H9 (cell line): Measurements from ENCODE around the gene RBKS. TPM values are rescaled to one million over a fixed set of nuclear protein-coding genes. Genes with fewer than 3 reads are reported as not detected.

ENCODE experiments used
- DNase-seq: peaks from one replicate; pipeline ENCODE4 v3.0.0-alpha.2; 2017
- H2AFZ ChIP-seq: one replicate; pipeline ENCODE4 v1.6.1; 2013; ENCODE audit warnings: mild to moderate bottlenecking, low read length, control low read depth, moderate library complexity
- H2AK5ac ChIP-seq: 2 replicates; pipeline ENCODE4 v1.6.1; 2013; ENCODE audit warnings: low read length, control low read depth, mixed read lengths; ENCODE audit not compliant: insufficient read length
- H2BK120ac ChIP-seq: one replicate; pipeline ENCODE4 v1.6.1; 2013; ENCODE audit warnings: low read depth, mild to moderate bottlenecking, low read length, control low read depth, inconsistent platforms; ENCODE audit not compliant: poor library complexity, severe bottlenecking
- H2BK12ac ChIP-seq: 2 replicates; pipeline ENCODE4 v1.6.1; 2013; ENCODE audit warnings: low read length, control low read depth, mixed read lengths, low read depth; ENCODE audit not compliant: insufficient read length
- H2BK15ac ChIP-seq: 2 replicates; pipeline ENCODE4 v1.6.1; 2013; ENCODE audit warnings: low read depth, low read length, control low read depth
- H2BK20ac ChIP-seq: one replicate; pipeline ENCODE4 v1.6.1; 2013; ENCODE audit warnings: low read depth, mild to moderate bottlenecking, low read length, control low read depth, inconsistent platforms; ENCODE audit not compliant: poor library complexity, severe bottlenecking
- H2BK5ac ChIP-seq: 2 replicates; pipeline ENCODE4 v1.6.1; 2013; ENCODE audit warnings: low read length, control low read depth, mixed read lengths; ENCODE audit not compliant: insufficient read length
- H3K14ac ChIP-seq: 2 replicates; pipeline ENCODE4 v1.6.1; 2013; ENCODE audit warnings: low read length, control low read depth; ENCODE audit not compliant: insufficient read depth
- H3K18ac ChIP-seq: 2 replicates; pipeline ENCODE4 v1.6.1; 2013; ENCODE audit warnings: low read depth, mild to moderate bottlenecking, mixed read lengths, low read length, control low read depth; ENCODE audit not compliant: insufficient read length
- H3K23ac ChIP-seq: 2 replicates; pipeline ENCODE4 v1.6.1; 2013; ENCODE audit warnings: low read length, control low read depth, mixed read lengths, low read depth; ENCODE audit not compliant: insufficient read length
- H3K23me2 ChIP-seq: 2 replicates; pipeline ENCODE4 v1.6.1; 2013; ENCODE audit warnings: low read depth, mild to moderate bottlenecking, mixed read lengths, low read length, control low read depth; ENCODE audit not compliant: insufficient read length, poor library complexity, severe bottlenecking
- H3K27ac ChIP-seq: 2 replicates; pipeline ENCODE4 v1.5.1; 2013; ENCODE audit warnings: low read length, control low read depth, mixed read lengths, low read depth; ENCODE audit not compliant: insufficient read length
- H3K27me3 ChIP-seq: 2 replicates; pipeline ENCODE4 v1.6.1; 2013; ENCODE audit warnings: low read length, control low read depth, inconsistent platforms; ENCODE audit not compliant: insufficient read depth
- H3K4ac ChIP-seq: 2 replicates; pipeline ENCODE4 v1.6.1; 2013; ENCODE audit warnings: low read depth, mild to moderate bottlenecking, control low read depth, inconsistent platforms, low read length, moderate library complexity
- H3K4me1 ChIP-seq: 2 replicates; pipeline ENCODE4 v1.6.1; 2013; ENCODE audit warnings: low read length, control low read depth, inconsistent platforms; ENCODE audit not compliant: insufficient read depth
- H3K4me2 ChIP-seq: 2 replicates; pipeline ENCODE4 v1.6.1; 2013; ENCODE audit warnings: low read length, control low read depth, mixed read lengths; ENCODE audit not compliant: insufficient read length, insufficient read depth
- H3K56ac ChIP-seq: 2 replicates; pipeline ENCODE4 v1.6.1; 2013; ENCODE audit warnings: low read depth, mild to moderate bottlenecking, mixed read lengths, low read length, control low read depth; ENCODE audit not compliant: insufficient read length
- H3K79me1 ChIP-seq: 2 replicates; pipeline ENCODE4 v1.6.1; 2013; ENCODE audit warnings: low read depth, mild to moderate bottlenecking, moderate library complexity, low read length, control low read depth, inconsistent platforms; ENCODE audit not compliant: insufficient read depth, poor library complexity, severe bottlenecking
- H3K79me2 ChIP-seq: 2 replicates; pipeline ENCODE4 v1.6.1; 2013; ENCODE audit warnings: low read length, control low read depth, inconsistent platforms; ENCODE audit not compliant: insufficient read depth
- H3K9ac ChIP-seq: 2 replicates; pipeline ENCODE4 v1.6.1; 2013; ENCODE audit warnings: low read length, control low read depth, mixed read lengths; ENCODE audit not compliant: insufficient read length; ENCODE audit errors: extremely low read depth
- H3K9me3 ChIP-seq: one replicate; pipeline ENCODE4 v1.6.1; 2013; ENCODE audit warnings: low read depth, low read length, inconsistent platforms; ENCODE audit not compliant: control insufficient read depth
- H3T11ph ChIP-seq: one replicate; pipeline ENCODE4 v1.6.1; 2013; ENCODE audit warnings: mild to moderate bottlenecking, low read length, control low read depth, inconsistent platforms
- H4K20me1 ChIP-seq: one replicate; pipeline ENCODE4 v1.6.1; 2013; ENCODE audit not compliant: control insufficient read depth, insufficient read length, insufficient read depth
- H4K5ac ChIP-seq: 2 replicates; pipeline ENCODE4 v1.6.1; 2013; ENCODE audit warnings: low read depth, mild to moderate bottlenecking, mixed read lengths, low read length, control low read depth; ENCODE audit not compliant: insufficient read length
- H4K8ac ChIP-seq: replicated peaks from 2 replicates; pipeline ENCODE4 v1.6.1; 2013; ENCODE audit warnings: low read length, control low read depth, mixed read lengths, low read depth; ENCODE audit not compliant: insufficient read length
- H4K91ac ChIP-seq: 2 replicates; pipeline ENCODE4 v1.6.1; 2013; ENCODE audit warnings: low read depth, mild to moderate bottlenecking, moderate library complexity, mixed read lengths, low read length, control low read depth; ENCODE audit not compliant: insufficient read length
- H3K27ac Mint-ChIP-seq, 3 experiments: 2 replicates in 2 of 3; 3 replicates in 1 of 3; pipeline ENCODE4 v1.8.0; 2020 to 2021; ENCODE audit warnings: mixed read lengths in 3 of 3, mild to moderate bottlenecking in 1 of 3, moderate library complexity in 1 of 3
- H3K27me3 Mint-ChIP-seq: 2 replicates; pipeline ENCODE4 v1.8.0; 2021; ENCODE audit warnings: low read depth, mild to moderate bottlenecking, moderate library complexity, mixed read lengths
- H3K36me3 Mint-ChIP-seq, 3 experiments: 2 replicates in 2 of 3; 3 replicates in 1 of 3; pipeline ENCODE4 v1.8.0; 2020 to 2021; ENCODE audit warnings: low read depth in 3 of 3, mixed read lengths in 3 of 3; ENCODE audit not compliant: insufficient read depth in 1 of 3
- H3K4me1 Mint-ChIP-seq, 2 experiments: 2 replicates each; pipeline ENCODE4 v1.8.0; 2020; ENCODE audit warnings: mixed read lengths in 2 of 2
- H3K4me3 Mint-ChIP-seq, 2 experiments: 2 replicates in 1 of 2; 3 replicates in 1 of 2; pipeline ENCODE4 v1.8.0; 2020 to 2021; ENCODE audit warnings: mild to moderate bottlenecking in 2 of 2, mixed read lengths in 2 of 2, moderate library complexity in 1 of 2
- H3K9me3 Mint-ChIP-seq, 2 experiments: 2 replicates in 1 of 2; 3 replicates in 1 of 2; pipeline ENCODE4 v1.8.0; 2020; ENCODE audit warnings: mild to moderate bottlenecking in 2 of 2, mixed read lengths in 2 of 2, moderate library complexity in 1 of 2
- CTCF ChIP-seq: fragments of 200-600 bp; sonication (generic); conservative IDR thresholded peaks from 3 replicates; pipeline ENCODE4 v1.8.0; 2021; ENCODE audit warnings: antibody characterized with exemption, mild to moderate bottlenecking
- WGBS: extraction: QIAGEN DNeasy Blood & Tissue Kit; methylation state at CpG from one replicate; pipeline ENCODE4 v1.1.7; 2013; ENCODE audit warnings: missing lambda C conversion rate, low lambda C conversion rate, mixed read lengths; ENCODE audit not compliant: insufficient read length; ENCODE audit errors: extremely low coverage; 5-methylcytosine and 5-hydroxymethylcytosine counted together
- total RNA-seq: library from RNA; stranded (reverse); gene quantifications from 2 replicates; pipeline ENCODE4 v1.2.1, GENCODE V29; 2021

Gene RBKS
- total RNA-seq, 1 experiment from 2014 or later: 2.3 TPM

- H3K4me1 ChIP-seq: no peaks in the 10 kb centered on the region
- H3K4me3 Mint-ChIP-seq: peak overlapping the region; percentile 98; a peak in 4 of 5 replicates
- H2BK5ac ChIP-seq: no peak overlapping the region
- H2BK15ac ChIP-seq: no peak overlapping the region
- no peak overlapping the region for H2AFZ ChIP-seq
- H2AK5ac ChIP-seq: no peak overlapping the region
- H2BK12ac ChIP-seq: no peak overlapping the region
- no peak for TF ChIP-seq CTCF
- no peak for DNase-seq
- H4K20me1 ChIP-seq: no peaks in the 10 kb centered on the region
- no peak overlapping the region for H3K27ac ChIP-seq
- no CpG with 5 or more reads among the region's 5 CpGs for WGBS
- no peaks in the 10 kb centered on the region for H3K23me2 ChIP-seq
- H4K8ac ChIP-seq: no peak overlapping the region
- no peak overlapping the region for H3K4me2 ChIP-seq
- no peak overlapping the region for H4K91ac ChIP-seq
- H3K9me3 ChIP-seq: no peaks in the 10 kb centered on the region
- H3K79me1 ChIP-seq: no peaks in the 10 kb centered on the region
- H3K9ac ChIP-seq: no peak overlapping the region
- H3K9me3 Mint-ChIP-seq: no peaks in the 10 kb centered on the region
- no peak overlapping the region for H2BK20ac ChIP-seq
- no peaks in the 10 kb centered on the region for H3K27me3 Mint-ChIP-seq
- no peak overlapping the region for H3K23ac ChIP-seq
- H4K5ac ChIP-seq: no peak overlapping the region
- peak overlapping the region in 1 of 3 experiments; percentile 98; a peak in 2 of 7 replicates for H3K27ac Mint-ChIP-seq
- H3K27me3 ChIP-seq: no peaks in the 10 kb centered on the region
- H3K14ac ChIP-seq: no peak overlapping the region
- peaks cover 0 to 14% (median under 1%) of the 10 kb centered on the region in 3 experiments; a peak in 3 of 7 replicates for H3K36me3 Mint-ChIP-seq
- H3K18ac ChIP-seq: no peak overlapping the region
- H2BK120ac ChIP-seq: no peak overlapping the region
- peaks cover 6 to 10% of the 10 kb centered on the region in 2 experiments for H3K4me1 Mint-ChIP-seq
- no peaks in the 10 kb centered on the region for H3K79me2 ChIP-seq
- H3K56ac ChIP-seq: no peak overlapping the region
- no peak overlapping the region for H3T11ph ChIP-seq
- no peak overlapping the region for H3K4ac ChIP-seq
Measured at GRCh38 chr2:27891673-27892105, 1.5 kb upstream of the RBKS start.
